22Rv1 (cell line): ENCODE measurements around the gene CDC25B.

ENCODE experiments used
- H3K27ac ChIP-seq: fragments of 450-650 bp; 2 replicates; pipeline ENCODE4 v1.5.1; 2017
- ZFX ChIP-seq: fragments of 450-650 bp; IDR thresholded peaks from 2 replicates; pipeline ENCODE4 v1.6.1; 2017; ENCODE audit warnings: antibody characterized with exemption, borderline replicate concordance
- TF ChIP-seq, protein P1 (sequence below): fragments of 450-650 bp; IDR thresholded peaks from 2 replicates; pipeline ENCODE4 v1.5.1; 2017; ENCODE audit warnings: mild to moderate bottlenecking

CDC25B gene

DNA sequence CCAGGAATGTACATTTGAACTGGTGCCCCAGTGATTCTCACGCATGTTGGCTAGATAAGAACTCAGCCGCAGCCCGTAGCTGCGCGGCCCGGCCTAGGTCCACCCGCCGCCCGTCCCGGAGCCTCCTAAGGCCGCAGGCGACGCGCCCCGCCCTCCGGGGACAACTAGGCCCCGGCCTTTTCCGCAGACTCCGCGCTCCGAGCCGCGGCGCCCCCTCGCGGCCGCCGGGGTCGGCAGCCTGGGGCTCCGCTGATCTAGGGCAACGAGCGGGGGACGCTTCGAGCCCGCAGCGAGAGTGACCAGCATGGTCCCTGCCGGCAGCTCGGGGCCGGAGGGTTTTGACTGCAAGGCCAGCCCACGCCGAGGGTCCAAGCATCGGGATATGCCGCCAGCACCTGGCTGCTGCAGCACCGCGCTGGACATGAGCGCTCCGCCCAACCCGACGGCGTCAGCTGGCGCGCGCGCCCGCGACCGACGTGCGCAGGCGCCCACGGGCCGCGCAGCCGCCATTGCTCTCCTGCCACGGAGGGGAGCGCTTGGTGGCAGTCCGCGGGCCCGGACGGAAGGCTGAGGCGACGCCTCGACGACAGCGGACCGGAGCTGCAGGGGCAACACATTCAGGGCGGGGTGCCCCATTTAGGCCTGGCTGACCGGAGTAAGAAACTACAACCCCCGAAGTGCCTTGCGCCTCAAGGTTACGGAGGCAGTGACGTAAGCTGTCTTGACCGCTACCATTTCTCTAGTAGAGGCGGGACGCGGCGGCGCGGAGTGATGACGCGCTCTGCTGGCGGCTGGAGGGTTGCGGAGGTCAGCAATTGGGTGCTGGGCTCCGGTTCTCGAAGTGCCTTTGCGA, 24.2 kb downstream of the CDC25B start, which contains the start of gene AP5S1:
AP5S1 (plus strand) TSS at position 500 of the 853 bp plus-strand sequence. CDS start 1,571 bp downstream, outside the sequence.
- no peak for TF ChIP-seq ZFX
- TF ChIP-seq, protein P1, sequence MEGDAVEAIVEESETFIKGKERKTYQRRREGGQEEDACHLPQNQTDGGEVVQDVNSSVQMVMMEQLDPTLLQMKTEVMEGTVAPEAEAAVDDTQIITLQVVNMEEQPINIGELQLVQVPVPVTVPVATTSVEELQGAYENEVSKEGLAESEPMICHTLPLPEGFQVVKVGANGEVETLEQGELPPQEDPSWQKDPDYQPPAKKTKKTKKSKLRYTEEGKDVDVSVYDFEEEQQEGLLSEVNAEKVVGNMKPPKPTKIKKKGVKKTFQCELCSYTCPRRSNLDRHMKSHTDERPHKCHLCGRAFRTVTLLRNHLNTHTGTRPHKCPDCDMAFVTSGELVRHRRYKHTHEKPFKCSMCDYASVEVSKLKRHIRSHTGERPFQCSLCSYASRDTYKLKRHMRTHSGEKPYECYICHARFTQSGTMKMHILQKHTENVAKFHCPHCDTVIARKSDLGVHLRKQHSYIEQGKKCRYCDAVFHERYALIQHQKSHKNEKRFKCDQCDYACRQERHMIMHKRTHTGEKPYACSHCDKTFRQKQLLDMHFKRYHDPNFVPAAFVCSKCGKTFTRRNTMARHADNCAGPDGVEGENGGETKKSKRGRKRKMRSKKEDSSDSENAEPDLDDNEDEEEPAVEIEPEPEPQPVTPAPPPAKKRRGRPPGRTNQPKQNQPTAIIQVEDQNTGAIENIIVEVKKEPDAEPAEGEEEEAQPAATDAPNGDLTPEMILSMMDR: peak; percentile 99
- H3K27ac ChIP-seq: peak within 1 kb of the TSS; percentile 93

DNA sequence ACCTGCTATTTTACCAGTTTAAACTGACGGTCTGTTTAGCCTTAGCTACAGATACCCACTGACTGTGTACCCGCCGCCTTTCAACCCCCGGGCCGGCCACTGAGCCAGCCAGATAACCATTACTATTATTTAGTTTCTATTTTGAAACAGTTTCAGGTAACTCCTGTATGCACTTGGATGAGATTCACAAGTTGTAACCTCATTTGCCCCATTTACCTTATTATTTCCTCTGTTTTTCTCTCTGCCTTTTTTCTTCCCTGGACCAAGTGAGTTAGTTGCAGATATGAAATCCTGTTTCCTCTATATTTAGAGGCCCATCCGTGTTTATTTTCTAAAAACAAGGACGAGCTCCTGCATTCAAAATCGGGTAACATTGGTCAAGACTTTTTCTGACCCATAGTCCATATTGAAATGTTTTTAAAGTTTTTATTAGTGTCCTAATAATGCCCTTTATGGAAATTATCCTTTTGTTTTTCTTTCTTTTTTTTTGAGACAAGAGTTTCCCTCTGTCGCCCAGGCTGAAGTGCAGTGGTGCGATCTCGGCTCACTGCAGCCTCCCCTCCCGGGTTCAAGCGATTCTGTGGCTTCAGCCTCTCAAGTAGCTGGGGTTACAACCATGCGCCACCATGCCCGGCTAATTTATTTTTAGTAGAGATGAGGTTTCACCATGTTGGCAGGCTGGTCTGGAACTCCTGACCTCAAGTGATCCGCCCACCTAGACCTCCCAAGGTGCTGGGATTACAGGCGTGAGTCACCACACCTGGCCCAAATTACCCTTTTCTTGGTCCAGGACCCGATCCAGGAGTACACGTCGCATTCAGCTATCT, 25.0 kb downstream of the CDC25B start:
- peak overlapping the region; percentile 93 for H3K27ac ChIP-seq
- TF ChIP-seq, protein P1: no peak
- TF ChIP-seq ZFX: no peak

DNA sequence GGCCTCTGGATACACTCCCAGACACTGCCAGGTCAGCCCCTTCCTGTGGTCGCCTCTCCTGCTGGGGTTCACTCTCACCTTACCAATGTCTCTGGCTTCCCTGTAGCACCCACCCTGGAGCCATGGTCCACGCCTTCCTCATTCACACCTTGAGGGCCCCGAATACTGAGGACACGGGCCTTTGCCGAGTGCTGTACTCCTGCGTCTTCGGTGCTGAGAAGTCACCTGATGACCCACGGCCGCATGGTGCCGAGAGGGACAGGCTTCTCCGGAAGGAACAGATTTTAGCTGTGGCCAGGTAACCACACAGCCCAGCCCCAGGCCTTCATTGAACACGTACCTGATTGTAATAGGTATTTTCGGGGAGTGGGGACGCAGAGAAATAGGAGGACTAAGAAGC, 25.9 kb downstream of the CDC25B start:
- no peak overlapping the region for H3K27ac ChIP-seq
- TF ChIP-seq, protein P1: no peak
- no peak for TF ChIP-seq ZFX

DNA sequence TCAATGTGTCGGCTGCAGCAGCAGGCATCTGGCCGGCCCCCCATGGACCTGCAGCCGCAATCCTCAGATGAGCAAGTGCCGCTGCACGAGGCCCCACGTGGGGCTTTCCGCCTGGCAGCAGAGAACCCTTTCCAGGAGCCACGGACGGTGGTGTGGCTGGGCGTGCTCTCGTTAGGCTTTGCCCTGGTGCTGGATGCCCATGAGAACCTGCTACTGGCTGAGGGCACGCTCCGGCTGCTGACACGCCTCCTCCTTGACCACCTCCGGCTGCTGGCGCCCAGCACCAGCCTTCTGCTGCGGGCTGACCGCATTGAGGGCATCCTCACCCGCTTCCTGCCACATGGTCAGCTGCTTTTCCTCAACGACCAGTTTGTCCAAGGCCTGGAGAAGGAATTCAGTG, 27.8 kb downstream of the CDC25B start:
- TF ChIP-seq, protein P1: no peak
- TF ChIP-seq ZFX: no peak

DNA sequence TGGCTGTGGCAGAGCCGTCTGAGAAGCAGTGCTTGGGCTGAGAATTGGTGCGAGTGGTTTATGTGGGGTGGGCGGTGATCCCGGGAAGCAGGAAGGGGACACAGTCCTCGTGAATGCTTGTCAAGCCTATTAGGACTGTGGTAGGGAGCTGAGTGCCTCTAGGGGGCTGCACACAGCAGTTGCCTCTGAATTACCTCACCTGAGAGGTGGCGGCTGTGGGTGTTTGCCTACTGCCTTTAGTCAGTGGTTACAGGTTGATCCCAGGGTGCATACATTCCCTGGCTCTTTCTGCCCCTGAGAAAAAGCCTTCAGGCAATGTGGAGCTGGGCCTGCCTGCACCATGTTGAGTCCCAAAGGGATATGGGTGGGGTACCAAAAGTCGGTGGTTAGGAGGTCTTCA, 29.4 kb downstream of the CDC25B start:
- TF ChIP-seq ZFX: no peak
- TF ChIP-seq, protein P1: no peak

More for the DNA sequence above, 27.8 kb downstream of the CDC25B start:
- no peak overlapping the region for H3K27ac ChIP-seq

DNA sequence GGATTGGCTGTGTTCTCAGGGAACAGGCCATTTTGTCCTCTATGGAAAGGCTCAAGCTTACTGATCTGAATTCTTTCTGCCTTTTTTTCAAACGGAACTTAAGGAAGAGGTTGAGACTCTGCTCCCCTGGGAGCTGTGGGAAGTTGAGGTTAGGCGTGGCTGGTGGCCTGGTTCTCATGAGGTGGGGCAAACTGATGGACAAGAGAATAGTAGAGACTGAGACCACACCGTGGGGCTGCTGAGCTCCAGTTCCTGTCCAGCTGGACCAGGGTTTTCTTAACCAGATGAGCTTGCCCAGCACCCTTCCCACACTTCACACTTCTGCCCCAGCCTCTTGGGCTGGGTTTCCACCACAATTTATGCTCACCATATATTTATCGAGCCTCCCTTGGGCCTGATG, 30.3 kb downstream of the CDC25B start:
- no peak for TF ChIP-seq ZFX
- TF ChIP-seq, protein P1: no peak
- H3K27ac ChIP-seq: no peak overlapping the region

More for the DNA sequence above, 29.4 kb downstream of the CDC25B start:
- H3K27ac ChIP-seq: no peak overlapping the region
